ENCODE data around the gene HPCA. TPM values are rescaled to one million over a fixed set of nuclear protein-coding genes. Genes with fewer than 3 reads are reported as not detected.

Gene HPCA
- total RNA-seq, 1 donor from 2014 or later, result 0.62 TPM

Other genes starting within 250 kb of the HPCA start
- 48.0 and 49.8 TPM in 2 replicates for gene ZBTB8OS, start 235.9 kb upstream of the HPCA start, total RNA-seq
- 325 TPM in 2 replicates for gene RBBP4, start 235.3 kb upstream of the HPCA start, total RNA-seq
- gene SYNC, start 183.7 kb upstream of the HPCA start, total RNA-seq, result not detected in 2 replicates
- gene YARS1, start 69.1 kb upstream of the HPCA start, total RNA-seq, result 155 and 172 TPM in 2 replicates
- gene S100PBP, start 68.8 kb upstream of the HPCA start, total RNA-seq, result 50.2 and 50.5 TPM in 2 replicates
- not detected in 2 replicates for gene FNDC5, start 15.6 kb upstream of the HPCA start, total RNA-seq
- gene TMEM54, start 14.9 kb downstream of the HPCA start, total RNA-seq, result 0.66 and 1.5 TPM in 2 replicates
- gene RNF19B, start 78.3 kb downstream of the HPCA start, total RNA-seq, result 50.4 and 52.5 TPM in 2 replicates
- gene AK2, start 150.4 kb downstream of the HPCA start, total RNA-seq, result 349 TPM in 2 replicates
- 2.4 and 2.9 TPM in 2 replicates for gene AZIN2, start 194.7 kb downstream of the HPCA start, total RNA-seq

Data from activated T-helper 2 cell treated with anti-CD3 and anti-CD28 coated beads, Interferon-gamma antibody, Interleukin-2, Interleukin-4, amounts not matched to agents 10 μg/mL and 5 μg/mL and 100 μg/mL, durations not matched to agents 14 hours and 24 hours and 36 hours (primary cell).